HEK293T (cell line): Measurements from ENCODE around the gene IL18R1.

Experiments
- BHLHE40 ChIP-seq: fragments of 450-650 bp; IDR thresholded peaks from 2 replicates; pipeline ENCODE4 v1.6.1; 2016; ENCODE audit warnings: mild to moderate bottlenecking, moderate library complexity, borderline replicate concordance
- ELF4 ChIP-seq: fragments of 450-650 bp; IDR thresholded peaks from 2 replicates; pipeline ENCODE4 v1.6.1; 2017; ENCODE audit warnings: antibody characterized with exemption
- FOXA1 ChIP-seq: fragments of 450-650 bp; IDR thresholded peaks from 2 replicates; pipeline ENCODE4 v1.6.1; 2016; ENCODE audit warnings: mild to moderate bottlenecking
- FOXK2 ChIP-seq: fragments of 450-650 bp; IDR thresholded peaks from 2 replicates; pipeline ENCODE4 v1.6.1; 2016; ENCODE audit warnings: mild to moderate bottlenecking
- FOXM1 ChIP-seq: fragments of 450-650 bp; IDR thresholded peaks from 2 replicates; pipeline ENCODE4 v1.6.1; 2017; ENCODE audit warnings: mild to moderate bottlenecking, borderline replicate concordance
- HDGF ChIP-seq: fragments of 450-650 bp; IDR thresholded peaks from 2 replicates; pipeline ENCODE4 v1.6.1; 2017; ENCODE audit warnings: antibody characterized with exemption, borderline replicate concordance
- LEF1 ChIP-seq: fragments of 450-650 bp; IDR thresholded peaks from 2 replicates; pipeline ENCODE4 v1.6.1; 2017; ENCODE audit warnings: mild to moderate bottlenecking, borderline replicate concordance
- NFRKB ChIP-seq: fragments of 450-650 bp; IDR thresholded peaks from 2 replicates; pipeline ENCODE4 v1.6.1; 2016; ENCODE audit warnings: mild to moderate bottlenecking, moderate library complexity
- SUZ12 ChIP-seq: fragments of 450-650 bp; IDR thresholded peaks from 2 replicates; pipeline ENCODE4 v1.6.1; 2016; ENCODE audit warnings: mild to moderate bottlenecking
- ZNF384 ChIP-seq: fragments of 450-650 bp; IDR thresholded peaks from 2 replicates; pipeline ENCODE4 v1.6.1; 2016
- TF ChIP-seq, protein P1 (sequence below): fragments of 450-650 bp; IDR thresholded peaks from 2 replicates; pipeline ENCODE4 v1.6.1; 2016

DNA sequence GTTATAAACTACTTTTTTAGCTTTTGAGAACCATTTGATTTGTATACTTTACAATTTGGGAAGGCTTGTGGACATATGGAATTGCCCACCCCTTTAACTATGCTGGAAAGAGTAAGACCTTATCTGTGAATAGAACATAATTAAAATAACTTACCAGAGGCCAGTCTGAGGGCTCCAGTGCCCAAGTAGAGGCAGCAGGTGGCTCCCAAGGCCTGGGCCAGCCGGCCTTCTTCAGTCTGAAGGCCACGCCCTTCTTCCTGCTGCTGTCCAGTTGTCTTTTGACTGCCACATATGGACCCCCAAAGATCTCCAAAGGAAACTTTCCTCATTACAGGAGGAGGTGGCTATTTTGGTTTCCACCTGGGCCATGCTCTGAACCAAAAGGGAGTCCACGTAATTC lies 55.4 kb downstream of the IL18R1 start:
- TF ChIP-seq FOXM1, result no peak
- no peak for TF ChIP-seq NFRKB
- TF ChIP-seq SUZ12, result no peak
- TF ChIP-seq BHLHE40, result no peak
- TF ChIP-seq, protein P1, sequence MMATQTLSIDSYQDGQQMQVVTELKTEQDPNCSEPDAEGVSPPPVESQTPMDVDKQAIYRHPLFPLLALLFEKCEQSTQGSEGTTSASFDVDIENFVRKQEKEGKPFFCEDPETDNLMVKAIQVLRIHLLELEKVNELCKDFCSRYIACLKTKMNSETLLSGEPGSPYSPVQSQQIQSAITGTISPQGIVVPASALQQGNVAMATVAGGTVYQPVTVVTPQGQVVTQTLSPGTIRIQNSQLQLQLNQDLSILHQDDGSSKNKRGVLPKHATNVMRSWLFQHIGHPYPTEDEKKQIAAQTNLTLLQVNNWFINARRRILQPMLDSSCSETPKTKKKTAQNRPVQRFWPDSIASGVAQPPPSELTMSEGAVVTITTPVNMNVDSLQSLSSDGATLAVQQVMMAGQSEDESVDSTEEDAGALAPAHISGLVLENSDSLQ, result no peak
- no peak for TF ChIP-seq HDGF
- TF ChIP-seq FOXK2, result no peak
- TF ChIP-seq LEF1, result no peak
- TF ChIP-seq FOXA1, result no peak
- no peak for TF ChIP-seq ELF4
- TF ChIP-seq ZNF384, result no peak
